HEK293 (cell line): ENCODE measurements around the gene METRNL.

ENCODE experiments used
- KLF9 ChIP-seq: fragments of 450-650 bp; formaldehyde crosslinking; IDR thresholded peaks from 2 replicates; pipeline ENCODE4 v1.5.1; 2016; ENCODE audit warnings: missing biosample characterization, missing genetic modification characterization, low read depth
- SETDB1 ChIP-seq: IDR thresholded peaks from one replicate; pipeline ENCODE4 v1.6.1; 2017; ENCODE audit warnings: mild to moderate bottlenecking, low read length, moderate library complexity, mixed read lengths; ENCODE audit not compliant: insufficient read length
- ZNF423 ChIP-seq: fragments of 450-650 bp; formaldehyde crosslinking; IDR thresholded peaks from 2 replicates; pipeline ENCODE4 v1.5.1; 2016; ENCODE audit warnings: missing biosample characterization, missing genetic modification characterization
- ZNF776 ChIP-seq: fragments of 450-650 bp; formaldehyde crosslinking; IDR thresholded peaks from 2 replicates; pipeline ENCODE4 v1.5.0; 2017; ENCODE audit warnings: missing biosample characterization, missing genetic modification characterization, borderline replicate concordance
- TF ChIP-seq, protein P1 (sequence below): fragments of 450-650 bp; formaldehyde crosslinking; IDR thresholded peaks from 2 replicates; pipeline ENCODE4 v1.5.1; 2016; ENCODE audit warnings: missing biosample characterization, missing genetic modification characterization
- TF ChIP-seq, protein P2 (sequence below): fragments of 450-650 bp; formaldehyde crosslinking; IDR thresholded peaks from 2 replicates; pipeline ENCODE4 v1.5.1; 2016; ENCODE audit warnings: missing biosample characterization, missing genetic modification characterization
- TF ChIP-seq, protein P3 (sequence below): fragments of 450-650 bp; formaldehyde crosslinking; IDR thresholded peaks from 2 replicates; pipeline ENCODE4 v1.5.1; 2016; ENCODE audit warnings: missing biosample characterization, missing genetic modification characterization, borderline replicate concordance

DNA sequence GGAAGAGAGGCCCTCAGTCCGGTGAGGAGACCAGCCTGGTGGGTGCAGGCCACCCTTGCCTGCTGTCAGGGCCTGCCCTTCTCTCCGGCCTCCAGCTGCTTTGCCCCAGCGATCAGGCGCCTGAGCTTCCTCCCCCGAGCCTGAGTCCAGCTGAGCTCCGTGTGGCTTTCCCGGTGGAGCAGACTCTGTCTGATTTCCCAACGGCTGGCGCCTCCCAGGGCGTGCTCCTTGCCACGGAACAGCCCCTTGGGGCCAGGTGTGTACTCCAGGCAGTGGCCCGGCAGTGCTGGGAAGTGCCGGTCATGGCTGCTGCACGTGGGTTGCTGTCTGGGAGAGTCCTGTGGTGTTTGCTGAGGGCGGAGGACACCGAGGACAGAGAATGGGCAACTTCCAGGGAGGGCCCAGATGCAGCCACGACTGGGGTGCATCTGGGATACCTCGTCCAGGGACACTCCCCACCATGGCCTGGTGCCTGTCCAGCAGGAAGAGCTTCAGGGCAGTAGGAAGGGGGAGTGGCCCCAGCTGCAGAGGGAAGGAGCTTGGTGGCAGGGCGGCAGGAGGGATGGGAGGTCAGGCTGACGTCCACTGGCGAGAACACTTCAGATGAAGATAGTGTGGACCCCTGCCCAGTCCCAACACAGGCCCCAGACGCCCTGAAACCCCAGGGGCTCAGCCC is 22.5 kb downstream of the METRNL start:
- TF ChIP-seq, protein P1, sequence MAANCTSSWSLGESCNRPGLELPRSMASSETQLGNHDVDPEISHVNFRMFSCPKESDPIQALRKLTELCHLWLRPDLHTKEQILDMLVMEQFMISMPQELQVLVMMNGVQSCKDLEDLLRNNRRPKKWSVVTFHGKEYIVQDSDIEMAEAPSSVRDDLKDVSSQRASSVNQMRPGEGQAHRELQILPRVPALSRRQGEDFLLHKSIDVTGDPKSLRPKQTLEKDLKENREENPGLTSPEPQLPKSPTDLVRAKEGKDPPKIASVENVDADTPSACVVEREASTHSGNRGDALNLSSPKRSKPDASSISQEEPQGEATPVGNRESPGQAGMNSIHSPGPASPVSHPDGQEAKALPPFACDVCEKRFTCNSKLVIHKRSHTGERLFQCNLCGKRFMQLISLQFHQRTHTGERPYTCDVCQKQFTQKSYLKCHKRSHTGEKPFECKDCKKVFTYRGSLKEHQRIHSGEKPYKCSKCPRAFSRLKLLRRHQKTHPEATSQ (tag by site-specific recombination), result no peak
- TF ChIP-seq, protein P2, sequence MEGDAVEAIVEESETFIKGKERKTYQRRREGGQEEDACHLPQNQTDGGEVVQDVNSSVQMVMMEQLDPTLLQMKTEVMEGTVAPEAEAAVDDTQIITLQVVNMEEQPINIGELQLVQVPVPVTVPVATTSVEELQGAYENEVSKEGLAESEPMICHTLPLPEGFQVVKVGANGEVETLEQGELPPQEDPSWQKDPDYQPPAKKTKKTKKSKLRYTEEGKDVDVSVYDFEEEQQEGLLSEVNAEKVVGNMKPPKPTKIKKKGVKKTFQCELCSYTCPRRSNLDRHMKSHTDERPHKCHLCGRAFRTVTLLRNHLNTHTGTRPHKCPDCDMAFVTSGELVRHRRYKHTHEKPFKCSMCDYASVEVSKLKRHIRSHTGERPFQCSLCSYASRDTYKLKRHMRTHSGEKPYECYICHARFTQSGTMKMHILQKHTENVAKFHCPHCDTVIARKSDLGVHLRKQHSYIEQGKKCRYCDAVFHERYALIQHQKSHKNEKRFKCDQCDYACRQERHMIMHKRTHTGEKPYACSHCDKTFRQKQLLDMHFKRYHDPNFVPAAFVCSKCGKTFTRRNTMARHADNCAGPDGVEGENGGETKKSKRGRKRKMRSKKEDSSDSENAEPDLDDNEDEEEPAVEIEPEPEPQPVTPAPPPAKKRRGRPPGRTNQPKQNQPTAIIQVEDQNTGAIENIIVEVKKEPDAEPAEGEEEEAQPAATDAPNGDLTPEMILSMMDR, result no peak
- no peak for TF ChIP-seq KLF9 (tag by site-specific recombination)
- no peak for TF ChIP-seq SETDB1
- TF ChIP-seq ZNF776 (tag by site-specific recombination), result no peak
- no peak for TF ChIP-seq ZNF423 (tag by site-specific recombination)
- TF ChIP-seq, protein P3, sequence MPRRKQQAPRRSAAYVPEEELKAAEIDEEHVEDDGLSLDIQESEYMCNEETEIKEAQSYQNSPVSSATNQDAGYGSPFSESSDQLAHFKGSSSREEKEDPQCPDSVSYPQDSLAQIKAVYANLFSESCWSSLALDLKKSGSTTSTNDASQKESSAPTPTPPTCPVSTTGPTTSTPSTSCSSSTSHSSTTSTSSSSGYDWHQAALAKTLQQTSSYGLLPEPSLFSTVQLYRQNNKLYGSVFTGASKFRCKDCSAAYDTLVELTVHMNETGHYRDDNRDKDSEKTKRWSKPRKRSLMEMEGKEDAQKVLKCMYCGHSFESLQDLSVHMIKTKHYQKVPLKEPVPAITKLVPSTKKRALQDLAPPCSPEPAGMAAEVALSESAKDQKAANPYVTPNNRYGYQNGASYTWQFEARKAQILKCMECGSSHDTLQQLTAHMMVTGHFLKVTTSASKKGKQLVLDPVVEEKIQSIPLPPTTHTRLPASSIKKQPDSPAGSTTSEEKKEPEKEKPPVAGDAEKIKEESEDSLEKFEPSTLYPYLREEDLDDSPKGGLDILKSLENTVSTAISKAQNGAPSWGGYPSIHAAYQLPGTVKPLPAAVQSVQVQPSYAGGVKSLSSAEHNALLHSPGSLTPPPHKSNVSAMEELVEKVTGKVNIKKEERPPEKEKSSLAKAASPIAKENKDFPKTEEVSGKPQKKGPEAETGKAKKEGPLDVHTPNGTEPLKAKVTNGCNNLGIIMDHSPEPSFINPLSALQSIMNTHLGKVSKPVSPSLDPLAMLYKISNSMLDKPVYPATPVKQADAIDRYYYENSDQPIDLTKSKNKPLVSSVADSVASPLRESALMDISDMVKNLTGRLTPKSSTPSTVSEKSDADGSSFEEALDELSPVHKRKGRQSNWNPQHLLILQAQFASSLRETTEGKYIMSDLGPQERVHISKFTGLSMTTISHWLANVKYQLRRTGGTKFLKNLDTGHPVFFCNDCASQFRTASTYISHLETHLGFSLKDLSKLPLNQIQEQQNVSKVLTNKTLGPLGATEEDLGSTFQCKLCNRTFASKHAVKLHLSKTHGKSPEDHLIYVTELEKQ, result no peak
